Stimulated activated CD4-positive, alpha-beta T cell treated with anti-CD3 and anti-CD28 coated beads, TNF-alpha, amount 100 ng/mL, for 24 hours (primary cell): ENCODE data around the gene LDLRAD2.

Experiments used
- DNase-seq, 3 experiments: peaks; one replicate each; pipeline ENCODE4 v3.0.0-alpha.2; 2020; ENCODE audit warnings: low read depth in 3 of 3

The LDLRAD2 gene

GRCh38 chr1:21860971-21861370, 48.9 kb downstream of the LDLRAD2 start:
- DNase-seq, result no peak

- no peak for DNase-seq
Measured at GRCh38 chr1:21861602-21862429, 49.8 kb downstream of the LDLRAD2 start.

- no peak for DNase-seq
Measured at GRCh38 chr1:21863981-21864380, 51.9 kb downstream of the LDLRAD2 start.

GRCh38 chr1:21864730-21865129, 52.7 kb downstream of the LDLRAD2 start:
- DNase-seq, result no peak

GRCh38 chr1:21865609-21865942, 53.5 kb downstream of the LDLRAD2 start:
- no peak for DNase-seq

GRCh38 chr1:21865943-21866706, 54.1 kb downstream of the LDLRAD2 start:
- DNase-seq, result no peak

GRCh38 chr1:21866707-21867043, 54.6 kb downstream of the LDLRAD2 start:
- DNase-seq, result no peak

GRCh38 chr1:21867451-21867996, 55.5 kb downstream of the LDLRAD2 start:
- no peak for DNase-seq

- DNase-seq, result no peak
Measured at GRCh38 chr1:21868482-21868881, 56.4 kb downstream of the LDLRAD2 start.

- DNase-seq, result no peak
Measured at GRCh38 chr1:21868941-21869454, 56.9 kb downstream of the LDLRAD2 start.

- DNase-seq, result no peak
Measured at GRCh38 chr1:21869620-21870121, 57.6 kb downstream of the LDLRAD2 start.

GRCh38 chr1:21870611-21871010, 58.5 kb downstream of the LDLRAD2 start:
- DNase-seq, result no peak

GRCh38 chr1:21871943-21872342, 59.9 kb downstream of the LDLRAD2 start:
- no peak for DNase-seq

GRCh38 chr1:21872445-21873079, 60.5 kb downstream of the LDLRAD2 start:
- DNase-seq, result no peak

- DNase-seq, result no peak
Measured at GRCh38 chr1:21873174-21873573, 61.1 kb downstream of the LDLRAD2 start.

- no peak for DNase-seq
Measured at GRCh38 chr1:21873761-21874160, 61.7 kb downstream of the LDLRAD2 start.

GRCh38 chr1:21874328-21874727, 62.3 kb downstream of the LDLRAD2 start:
- no peak for DNase-seq
